ENCODE results near the gene DCD.

Gene DCD

DNA sequence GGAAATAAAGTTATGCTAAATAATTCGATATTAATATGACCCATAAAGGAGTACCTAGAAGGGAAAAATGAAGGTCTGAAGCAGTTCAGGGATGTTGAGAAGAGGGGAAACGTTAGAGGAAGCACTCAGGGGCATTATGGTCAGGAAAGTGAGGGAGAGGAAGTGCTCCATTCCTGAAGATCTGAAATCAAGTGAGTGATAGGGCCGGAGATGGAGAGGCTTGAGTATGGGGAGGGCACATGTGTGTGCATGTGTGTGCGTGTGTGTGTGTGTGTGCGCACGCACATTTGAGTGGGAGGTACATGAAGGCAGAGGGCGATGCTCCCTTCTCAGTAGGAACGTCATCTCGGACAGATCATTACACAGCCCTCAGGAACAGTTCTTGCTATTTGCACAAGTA is 4.9 kb upstream of the DCD start:
- no peaks in the 10 kb centered on the region for H3K36me3 ChIP-seq (ENCODE audit: insufficient read depth, low read length)
- no peak overlapping the region for H3K9ac ChIP-seq (ENCODE audit: low read depth, low read length)
- H3K27me3 ChIP-seq (ENCODE audit: insufficient read depth, low read length, poor library complexity): peaks cover 28% of the 10 kb centered on the region
- TF ChIP-seq, protein P1, sequence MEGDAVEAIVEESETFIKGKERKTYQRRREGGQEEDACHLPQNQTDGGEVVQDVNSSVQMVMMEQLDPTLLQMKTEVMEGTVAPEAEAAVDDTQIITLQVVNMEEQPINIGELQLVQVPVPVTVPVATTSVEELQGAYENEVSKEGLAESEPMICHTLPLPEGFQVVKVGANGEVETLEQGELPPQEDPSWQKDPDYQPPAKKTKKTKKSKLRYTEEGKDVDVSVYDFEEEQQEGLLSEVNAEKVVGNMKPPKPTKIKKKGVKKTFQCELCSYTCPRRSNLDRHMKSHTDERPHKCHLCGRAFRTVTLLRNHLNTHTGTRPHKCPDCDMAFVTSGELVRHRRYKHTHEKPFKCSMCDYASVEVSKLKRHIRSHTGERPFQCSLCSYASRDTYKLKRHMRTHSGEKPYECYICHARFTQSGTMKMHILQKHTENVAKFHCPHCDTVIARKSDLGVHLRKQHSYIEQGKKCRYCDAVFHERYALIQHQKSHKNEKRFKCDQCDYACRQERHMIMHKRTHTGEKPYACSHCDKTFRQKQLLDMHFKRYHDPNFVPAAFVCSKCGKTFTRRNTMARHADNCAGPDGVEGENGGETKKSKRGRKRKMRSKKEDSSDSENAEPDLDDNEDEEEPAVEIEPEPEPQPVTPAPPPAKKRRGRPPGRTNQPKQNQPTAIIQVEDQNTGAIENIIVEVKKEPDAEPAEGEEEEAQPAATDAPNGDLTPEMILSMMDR (IDR thresholded peaks at IDR 0.05; ENCODE audit: borderline replicate concordance, extremely low read depth, low read length, poor library complexity, severe bottlenecking): no peak
- no peak for TF ChIP-seq EZH2 (IDR thresholded peaks at IDR 0.05; ENCODE audit: borderline replicate concordance, low read depth, low read length, severe bottlenecking)
- no peaks in the 10 kb centered on the region for H3K9me3 ChIP-seq (ENCODE audit: insufficient read depth, low read length, severe bottlenecking)
- no peaks in the 10 kb centered on the region for H3K4me1 ChIP-seq (ENCODE audit: insufficient read depth, low read length)
- H4K20me1 ChIP-seq (ENCODE audit: insufficient read depth, low read length): no peaks in the 10 kb centered on the region
- DNase-seq (no peak), ATAC-seq (ENCODE audit: insufficient read depth, low read depth) (no peak)
- no peak overlapping the region for H3K4me3 ChIP-seq (ENCODE audit: low read depth in 1 of 2, low read length in 2 of 2)
- no peaks in the 10 kb centered on the region for H3K79me2 ChIP-seq (ENCODE audit: insufficient read depth, low read length)
- H3K27ac ChIP-seq (ENCODE audit: low read length): no peak overlapping the region
- H2AFZ ChIP-seq (ENCODE audit: low read depth, low read length): no peak overlapping the region
- no peak overlapping the region for H3K4me2 ChIP-seq (ENCODE audit: insufficient read depth, low read length)

DNA sequence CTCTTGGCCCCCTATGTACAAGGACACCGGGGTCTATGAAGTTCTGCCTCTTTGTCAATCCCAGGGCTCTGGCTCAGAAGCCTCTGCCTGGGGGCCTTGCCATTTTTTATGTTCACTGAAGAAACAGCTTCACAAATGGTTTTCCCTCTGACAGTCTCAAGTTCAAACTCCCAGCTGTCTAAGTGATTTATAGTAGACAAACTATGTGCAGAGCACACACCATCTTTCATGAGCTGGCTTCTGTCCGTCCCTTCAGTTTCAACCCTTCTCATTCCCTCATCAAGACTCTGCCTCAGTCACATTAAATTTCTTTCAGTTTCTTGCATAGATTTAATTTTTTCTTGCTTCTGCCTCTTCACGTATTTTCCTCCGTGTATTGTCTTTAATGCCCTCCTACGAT is 2.7 kb upstream of the DCD start:
- H2AFZ ChIP-seq (ENCODE audit: low read depth, low read length): no peak overlapping the region
- H3K9me3 ChIP-seq (ENCODE audit: insufficient read depth, low read length, severe bottlenecking): no peaks in the 10 kb centered on the region
- no peak overlapping the region for H3K9ac ChIP-seq (ENCODE audit: low read depth, low read length)
- H3K79me2 ChIP-seq (ENCODE audit: insufficient read depth, low read length): no peaks in the 10 kb centered on the region
- H3K4me2 ChIP-seq (ENCODE audit: insufficient read depth, low read length): no peak overlapping the region
- no peaks in the 10 kb centered on the region for H4K20me1 ChIP-seq (ENCODE audit: insufficient read depth, low read length)
- H3K36me3 ChIP-seq (ENCODE audit: insufficient read depth, low read length): no peaks in the 10 kb centered on the region
- H3K27me3 ChIP-seq (ENCODE audit: insufficient read depth, low read length, poor library complexity): peaks cover 44% of the 10 kb centered on the region
- no peak for ATAC-seq (ENCODE audit: insufficient read depth, low read depth)
- H3K4me1 ChIP-seq (ENCODE audit: insufficient read depth, low read length): no peaks in the 10 kb centered on the region
- H3K27ac ChIP-seq (ENCODE audit: low read length): no peak overlapping the region
- TF ChIP-seq, protein P1 (IDR thresholded peaks at IDR 0.05; ENCODE audit: borderline replicate concordance, extremely low read depth, low read length, poor library complexity, severe bottlenecking): no peak
- no peak for TF ChIP-seq EZH2 (IDR thresholded peaks at IDR 0.05; ENCODE audit: borderline replicate concordance, low read depth, low read length, severe bottlenecking)
- no peak overlapping the region for H3K4me3 ChIP-seq (ENCODE audit: low read depth in 1 of 2, low read length in 2 of 2)
- DNase-seq: no peak

DNA sequence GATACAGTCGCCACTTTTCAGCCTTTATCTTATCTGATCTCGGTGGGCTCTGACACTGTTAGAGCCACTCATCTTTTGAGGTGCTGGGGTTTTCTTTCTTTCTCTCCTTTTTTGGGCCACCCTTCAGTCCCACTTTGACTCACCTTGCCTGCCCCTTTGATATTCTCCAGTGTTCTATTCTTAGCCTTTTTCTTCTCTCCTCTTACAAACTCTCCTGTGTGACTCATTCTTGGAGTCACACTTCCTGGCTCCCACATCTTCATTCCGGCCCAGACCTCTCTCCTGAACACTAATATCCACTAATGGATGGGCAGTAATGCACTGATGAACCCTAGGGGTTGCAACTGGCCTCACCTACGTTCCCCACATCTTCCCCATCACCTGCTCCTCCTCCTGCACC is 2.2 kb upstream of the DCD start:
- Histone ChIP-seq H3K27me3 (ENCODE audit: insufficient read depth, low read length, poor library complexity) (peaks cover 46% of the 10 kb centered on the region), H3K36me3 (ENCODE audit: insufficient read depth, low read length) (no peaks in the 10 kb centered on the region), H2AFZ (ENCODE audit: low read depth, low read length) (no peak overlapping the region), H4K20me1 (ENCODE audit: insufficient read depth, low read length) (no peaks in the 10 kb centered on the region), H3K4me3 (ENCODE audit: low read depth in 1 of 2, low read length in 2 of 2) (no peak overlapping the region), H3K79me2 (ENCODE audit: insufficient read depth, low read length) (no peaks in the 10 kb centered on the region), H3K4me2 (ENCODE audit: insufficient read depth, low read length) (no peak overlapping the region), H3K9me3 (ENCODE audit: insufficient read depth, low read length, severe bottlenecking) (no peaks in the 10 kb centered on the region), H3K27ac (ENCODE audit: low read length) (no peak overlapping the region), H3K9ac (ENCODE audit: low read depth, low read length) (no peak overlapping the region), H3K4me1 (ENCODE audit: insufficient read depth, low read length) (no peaks in the 10 kb centered on the region)
- DNase-seq (no peak), ATAC-seq (ENCODE audit: insufficient read depth, low read depth) (no peak)
- TF ChIP-seq, protein P1 (IDR thresholded peaks at IDR 0.05; ENCODE audit: borderline replicate concordance, extremely low read depth, low read length, poor library complexity, severe bottlenecking): no peak
- TF ChIP-seq EZH2 (IDR thresholded peaks at IDR 0.05; ENCODE audit: borderline replicate concordance, low read depth, low read length, severe bottlenecking): no peak

DNA sequence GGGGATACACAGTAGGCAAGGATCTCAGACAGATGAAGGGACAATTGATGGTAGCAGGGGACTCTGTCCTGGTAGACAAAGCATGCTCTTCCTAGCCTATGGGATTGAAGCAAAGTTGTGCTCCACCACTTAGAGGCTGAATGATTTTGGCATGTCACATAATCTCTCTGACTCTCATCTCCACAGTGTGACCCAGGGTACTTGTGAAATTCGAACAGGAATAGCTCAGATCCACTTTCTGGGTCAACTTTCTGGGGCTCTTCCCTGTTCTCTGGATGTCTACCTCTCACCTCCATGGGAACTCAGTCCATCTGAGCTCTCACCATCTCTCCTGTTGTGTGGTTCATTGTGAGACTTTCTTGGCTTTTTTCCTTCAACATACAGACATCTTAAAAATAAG is 1.7 kb upstream of the DCD start:
- H4K20me1 ChIP-seq (ENCODE audit: insufficient read depth, low read length): no peaks in the 10 kb centered on the region
- DNase-seq (no peak), ATAC-seq (ENCODE audit: insufficient read depth, low read depth) (no peak)
- H3K4me3 ChIP-seq (ENCODE audit: low read depth in 1 of 2, low read length in 2 of 2): no peak overlapping the region
- H3K4me2 ChIP-seq (ENCODE audit: insufficient read depth, low read length): no peak overlapping the region
- H3K4me1 ChIP-seq (ENCODE audit: insufficient read depth, low read length): no peaks in the 10 kb centered on the region
- no peaks in the 10 kb centered on the region for H3K9me3 ChIP-seq (ENCODE audit: insufficient read depth, low read length, severe bottlenecking)
- H3K27me3 ChIP-seq (ENCODE audit: insufficient read depth, low read length, poor library complexity): peaks cover 46% of the 10 kb centered on the region
- no peak overlapping the region for H3K27ac ChIP-seq (ENCODE audit: low read length)
- H2AFZ ChIP-seq (ENCODE audit: low read depth, low read length): no peak overlapping the region
- H3K36me3 ChIP-seq (ENCODE audit: insufficient read depth, low read length): no peaks in the 10 kb centered on the region
- H3K9ac ChIP-seq (ENCODE audit: low read depth, low read length): no peak overlapping the region
- TF ChIP-seq EZH2 (IDR thresholded peaks at IDR 0.05; ENCODE audit: borderline replicate concordance, low read depth, low read length, severe bottlenecking): no peak
- TF ChIP-seq, protein P1 (IDR thresholded peaks at IDR 0.05; ENCODE audit: borderline replicate concordance, extremely low read depth, low read length, poor library complexity, severe bottlenecking): no peak
- H3K79me2 ChIP-seq (ENCODE audit: insufficient read depth, low read length): no peaks in the 10 kb centered on the region
